Gastroesophageal sphincter (tissue), 3 donors: Measurements from ENCODE around the gene ENHO.

Experiments
- CTCF ChIP-seq, 4 experiments: fragments of 200-600 bp in 2 of 4; fragments of 450-650 bp in 2 of 4; sonication (generic) in 1 of 4; IDR thresholded peaks; one replicate each; pipeline ENCODE4 v1.5.1; 2017 to 2019; ENCODE audit warnings: antibody characterized with exemption in 4 of 4, mild to moderate bottlenecking in 2 of 4, moderate library complexity in 2 of 4
- EP300 ChIP-seq: sonication (generic); formaldehyde crosslinking; IDR thresholded peaks from one replicate; pipeline ENCODE4 v1.6.1; 2017; ENCODE audit warnings: antibody characterized with exemption, mild to moderate bottlenecking
- POLR2A ChIP-seq, 2 donors: fragments of 450-650 bp; IDR thresholded peaks; one replicate each; pipeline ENCODE4 v1.6.1; 2017; ENCODE audit warnings: antibody characterized with exemption in 2 of 2, mild to moderate bottlenecking in 2 of 2, moderate library complexity in 1 of 2
- POLR2AphosphoS5 ChIP-seq: sonication (generic); formaldehyde crosslinking; IDR thresholded peaks from one replicate; pipeline ENCODE4 v1.6.1; 2017; ENCODE audit warnings: antibody characterized with exemption

GRCh38 chr9:34549407-34549732, 26.6 kb upstream of the ENHO start:
- TF ChIP-seq POLR2A (IDR thresholded peaks at IDR 0.05) (no peak), CTCF (IDR thresholded peaks at IDR 0.05) (no peak), POLR2AphosphoS5 (no peak), EP300 (no peak)
